Dendritic cell treated with granulocyte-macrophage colony-stimulating factor and Interleukin-4, amounts not matched to agents 40 ng/mL and 50 ng/mL, for 4 days (primary cell): ENCODE measurements around the gene CCL7.

ENCODE experiments used
- H3K27ac Mint-ChIP-seq: one replicate; pipeline ENCODE4 v1.8.0; 2022; ENCODE audit warnings: mild to moderate bottlenecking, mixed read lengths
- H3K27me3 Mint-ChIP-seq: one replicate; pipeline ENCODE4 v1.8.0; 2022; ENCODE audit warnings: mild to moderate bottlenecking, mixed read lengths
- H3K36me3 Mint-ChIP-seq: one replicate; pipeline ENCODE4 v1.8.0; 2022; ENCODE audit warnings: low read depth, mixed read lengths
- H3K4me1 Mint-ChIP-seq: one replicate; pipeline ENCODE4 v1.8.0; 2022; ENCODE audit warnings: low read depth, mixed read lengths
- H3K4me3 Mint-ChIP-seq: one replicate; pipeline ENCODE4 v1.8.0; 2022; ENCODE audit warnings: mild to moderate bottlenecking, moderate library complexity, mixed read lengths
- H3K9me3 Mint-ChIP-seq: one replicate; pipeline ENCODE4 v1.8.0; 2022; ENCODE audit warnings: mixed read lengths
- intact Hi-C: fragments of 100-400 bp; cut with micrococcal nuclease; formaldehyde crosslinking; loops from one replicate; pipeline ENCODE4 v1.15.0; 2022

The CCL7 gene

DNA sequence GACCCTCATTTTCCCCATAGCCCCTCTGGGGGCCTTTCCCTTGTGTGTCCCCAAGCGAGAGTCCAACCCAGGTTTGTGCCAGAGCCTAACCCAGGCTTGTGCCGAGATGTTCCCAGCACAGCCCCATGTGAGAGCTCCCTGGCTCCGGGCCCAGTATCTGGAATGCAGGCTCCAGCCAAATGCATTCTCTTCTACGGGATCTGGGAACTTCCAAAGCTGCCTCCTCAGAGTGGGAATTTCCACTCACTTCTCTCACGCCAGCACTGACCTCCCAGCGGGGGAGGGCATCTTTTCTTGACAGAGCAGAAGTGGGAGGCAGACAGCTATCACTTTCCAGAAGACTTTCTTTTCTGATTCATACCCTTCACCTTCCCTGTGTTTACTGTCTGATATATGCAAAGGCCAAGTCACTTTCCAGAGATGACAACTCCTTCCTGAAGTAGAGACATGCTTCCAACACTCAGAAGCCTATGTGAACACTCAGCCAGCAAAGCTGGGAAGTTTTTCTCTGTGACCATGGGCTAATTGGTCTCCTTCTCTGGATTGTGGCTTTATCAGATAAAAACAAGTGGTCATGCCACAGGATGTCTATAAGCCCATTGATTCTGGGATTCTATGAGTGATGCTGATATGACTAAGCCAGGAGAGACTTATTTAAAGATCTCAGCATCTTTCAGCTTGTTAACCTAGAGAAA lies 17.4 kb upstream of the CCL7 start:
- H3K4me3 Mint-ChIP-seq: peak overlapping the region; percentile 26
- intact Hi-C loops: no loop called here
- peaks cover 88% of the 10 kb centered on the region for H3K4me1 Mint-ChIP-seq
- peaks cover 45% of the 10 kb centered on the region for H3K27me3 Mint-ChIP-seq
- no peaks in the 10 kb centered on the region for H3K36me3 Mint-ChIP-seq
- H3K9me3 Mint-ChIP-seq: no peaks in the 10 kb centered on the region
- peak overlapping the region; percentile 77 for H3K27ac Mint-ChIP-seq

DNA sequence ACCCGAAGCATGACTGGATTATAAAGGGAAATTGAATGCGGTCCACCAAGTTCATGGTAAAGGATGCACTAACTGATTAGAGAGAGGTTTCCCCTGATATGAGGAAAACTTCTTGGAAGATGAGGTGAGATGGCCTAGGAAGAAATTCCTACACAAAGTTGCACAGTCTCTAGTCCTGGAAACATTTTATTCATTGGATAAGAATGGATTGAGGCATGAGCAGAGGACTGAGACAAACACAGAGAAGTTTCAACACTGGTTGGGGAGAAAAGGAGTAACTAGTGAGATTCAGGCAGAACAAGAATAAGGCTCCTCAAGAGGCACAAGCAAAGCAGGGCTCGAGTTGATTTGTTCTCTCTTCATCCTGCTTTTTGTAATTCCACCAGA lies 16.9 kb upstream of the CCL7 start:
- Mint-ChIP-seq H3K9me3 (no peaks in the 10 kb centered on the region), H3K36me3 (no peaks in the 10 kb centered on the region), H3K4me3 (no peak overlapping the region), H3K27ac (peak overlapping the region; percentile 77), H3K27me3 (peaks cover 47% of the 10 kb centered on the region), H3K4me1 (peaks cover 83% of the 10 kb centered on the region)
- intact Hi-C loops: no loop called here

DNA sequence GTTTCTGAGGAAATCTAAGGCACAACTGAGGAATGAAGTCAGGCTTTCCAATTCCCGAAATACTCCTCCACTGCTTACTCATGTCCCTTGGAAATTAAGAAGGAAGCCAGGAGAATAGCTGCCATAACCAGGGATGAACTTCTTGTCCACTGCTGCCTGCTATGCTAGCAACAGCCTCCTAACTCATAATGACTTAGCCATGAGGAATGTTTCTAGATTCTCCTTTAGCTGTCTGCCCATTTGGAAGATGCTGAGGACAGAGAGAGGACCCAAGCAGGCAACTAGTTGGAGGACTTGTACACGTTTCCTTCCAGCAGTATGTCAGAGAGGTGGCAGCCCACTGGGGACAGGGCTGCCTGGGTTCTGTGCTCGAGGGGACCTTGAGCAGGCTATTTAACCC lies 15.9 kb upstream of the CCL7 start:
- intact Hi-C loops: no loop called here
- no peaks in the 10 kb centered on the region for H3K9me3 Mint-ChIP-seq
- H3K27me3 Mint-ChIP-seq: peaks cover 55% of the 10 kb centered on the region
- H3K4me3 Mint-ChIP-seq: no peak overlapping the region
- no peak overlapping the region for H3K27ac Mint-ChIP-seq
- H3K4me1 Mint-ChIP-seq: peaks cover 83% of the 10 kb centered on the region
- no peaks in the 10 kb centered on the region for H3K36me3 Mint-ChIP-seq

DNA sequence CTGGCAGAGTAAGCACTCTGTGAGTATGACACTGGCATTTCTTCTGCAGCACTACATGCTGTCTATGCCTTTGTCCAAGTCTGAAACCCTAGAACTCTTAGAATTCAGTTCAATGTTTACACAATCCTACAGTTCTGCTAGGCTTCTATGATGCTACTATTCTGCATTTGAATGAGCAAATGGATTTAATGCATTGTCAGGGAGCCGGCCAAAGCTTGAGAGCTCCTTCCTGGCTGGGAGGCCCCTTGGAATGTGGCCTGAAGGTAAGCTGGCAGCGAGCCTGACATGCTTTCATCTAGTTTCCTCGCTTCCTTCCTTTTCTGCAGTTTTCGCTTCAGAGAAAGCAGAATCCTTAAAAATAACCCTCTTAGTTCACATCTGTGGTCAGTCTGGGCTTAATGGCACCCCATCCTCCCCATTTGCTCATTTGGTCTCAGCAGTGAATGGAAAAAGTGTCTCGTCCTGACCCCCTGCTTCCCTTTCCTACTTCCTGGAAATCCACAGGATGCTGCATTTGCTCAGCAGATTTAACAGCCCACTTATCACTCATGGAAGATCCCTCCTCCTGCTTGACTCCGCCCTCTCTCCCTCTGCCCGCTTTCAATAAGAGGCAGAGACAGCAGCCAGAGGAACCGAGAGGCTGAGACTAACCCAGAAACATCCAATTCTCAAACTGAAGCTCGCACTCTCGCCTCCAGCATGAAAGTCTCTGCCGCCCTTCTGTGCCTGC lies 15.2 kb upstream of the CCL7 start, which contains the start of gene CCL2:
CCL2 (plus strand) TSS at position 635 of the 730 bp plus-strand sequence; CDS start at position 700, 65 bp downstream.
- Mint-ChIP-seq H3K27me3 (peaks cover 56% of the 10 kb centered on the region), H3K36me3 (no peaks in the 10 kb centered on the region), H3K9me3 (no peaks in the 10 kb centered on the region), H3K4me3 (peak within 1 kb of the TSS; percentile 75), H3K4me1 (peaks cover 83% of the 10 kb centered on the region), H3K27ac (peak within 1 kb of the TSS; percentile 85)
- intact Hi-C loops: no loop called here

DNA sequence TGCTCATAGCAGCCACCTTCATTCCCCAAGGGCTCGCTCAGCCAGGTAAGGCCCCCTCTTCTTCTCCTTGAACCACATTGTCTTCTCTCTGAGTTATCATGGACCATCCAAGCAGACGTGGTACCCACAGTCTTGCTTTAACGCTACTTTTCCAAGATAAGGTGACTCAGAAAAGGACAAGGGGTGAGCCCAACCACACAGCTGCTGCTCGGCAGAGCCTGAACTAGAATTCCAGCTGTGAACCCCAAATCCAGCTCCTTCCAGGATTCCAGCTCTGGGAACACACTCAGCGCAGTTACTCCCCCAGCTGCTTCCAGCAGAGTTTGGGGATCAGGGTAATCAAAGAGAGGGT lies 14.7 kb upstream of the CCL7 start:
- peaks cover 57% of the 10 kb centered on the region for H3K27me3 Mint-ChIP-seq
- intact Hi-C loops: no loop called here
- peak overlapping the region; percentile 85 for H3K27ac Mint-ChIP-seq
- no peaks in the 10 kb centered on the region for H3K9me3 Mint-ChIP-seq
- peak overlapping the region; percentile 75 for H3K4me3 Mint-ChIP-seq
- H3K36me3 Mint-ChIP-seq: no peaks in the 10 kb centered on the region
- H3K4me1 Mint-ChIP-seq: peaks cover 78% of the 10 kb centered on the region

DNA sequence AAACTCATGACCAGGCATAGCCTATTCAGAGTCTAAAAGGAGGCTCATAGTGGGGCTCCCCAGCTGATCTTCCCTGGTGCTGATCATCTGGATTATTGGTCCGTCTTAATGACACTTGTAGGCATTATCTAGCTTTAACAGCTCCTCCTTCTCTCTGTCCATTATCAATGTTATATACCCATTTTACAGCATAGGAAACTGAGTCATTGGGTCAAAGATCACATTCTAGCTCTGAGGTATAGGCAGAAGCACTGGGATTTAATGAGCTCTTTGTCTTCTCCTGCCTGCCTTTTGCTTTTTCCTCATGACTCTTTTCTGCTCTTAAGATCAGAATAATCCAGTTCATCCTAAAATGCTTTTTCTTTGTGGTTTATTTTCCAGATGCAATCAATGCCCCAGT lies 14.2 kb upstream of the CCL7 start:
- Mint-ChIP-seq H3K36me3 (no peaks in the 10 kb centered on the region), H3K9me3 (no peaks in the 10 kb centered on the region), H3K27ac (peak overlapping the region; percentile 85), H3K4me3 (peak overlapping the region; percentile 75), H3K4me1 (peaks cover 74% of the 10 kb centered on the region), H3K27me3 (peaks cover 54% of the 10 kb centered on the region)
- intact Hi-C loops: no loop called here

DNA sequence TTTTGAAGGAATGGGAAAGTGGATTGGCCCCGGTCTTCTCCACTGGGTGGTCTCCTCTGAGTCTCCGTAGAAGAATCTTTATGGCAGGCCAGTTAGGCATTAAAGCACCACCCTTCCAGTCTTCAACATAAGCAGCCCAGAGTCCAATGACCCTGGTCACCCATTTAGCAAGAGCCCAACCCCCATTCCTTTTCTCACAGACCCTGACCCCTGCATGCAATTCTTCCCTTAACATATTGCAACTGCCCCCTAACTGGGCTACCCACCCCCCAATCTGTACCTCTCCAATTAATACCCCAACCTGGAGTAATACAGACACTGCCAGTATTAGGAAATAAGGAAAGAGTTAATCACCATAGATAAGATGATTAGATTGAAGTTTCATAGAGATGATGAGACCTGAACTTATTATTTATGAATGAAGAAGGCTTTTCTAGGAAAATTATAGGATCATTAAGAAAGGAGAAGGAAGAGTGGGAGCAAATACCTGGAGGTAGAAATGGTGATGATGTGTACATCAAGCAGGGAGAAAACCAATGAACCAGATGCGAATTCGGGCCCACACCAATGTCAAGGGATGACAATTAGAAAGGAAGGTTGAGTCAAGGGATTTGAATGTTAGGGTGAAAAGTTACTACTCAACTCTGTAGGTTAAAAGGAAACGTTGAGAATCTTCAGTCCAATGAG lies 12.6 kb upstream of the CCL7 start:
- Mint-ChIP-seq H3K4me3 (no peak overlapping the region), H3K4me1 (peaks cover 73% of the 10 kb centered on the region), H3K27me3 (peaks cover 52% of the 10 kb centered on the region), H3K36me3 (no peaks in the 10 kb centered on the region), H3K27ac (no peak overlapping the region), H3K9me3 (no peaks in the 10 kb centered on the region)
- intact Hi-C loops: no loop called here

DNA sequence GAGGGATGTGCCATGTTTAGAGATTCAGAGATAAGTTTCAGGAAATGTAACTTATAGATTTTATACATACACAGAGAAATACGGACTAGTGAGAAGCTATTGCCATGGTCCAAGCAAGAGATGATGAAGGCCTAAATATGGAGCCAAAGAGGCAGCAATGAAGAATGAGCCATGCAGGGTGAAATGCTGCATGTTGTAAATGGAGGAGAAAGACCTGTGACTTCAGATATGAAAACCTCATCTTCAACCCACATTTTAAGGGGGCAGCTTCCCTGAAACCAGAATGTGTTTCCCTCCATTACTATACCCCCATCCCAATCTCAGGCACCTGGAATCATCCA lies 12.1 kb upstream of the CCL7 start:
- intact Hi-C loops: no loop called here
- no peaks in the 10 kb centered on the region for H3K36me3 Mint-ChIP-seq
- H3K4me3 Mint-ChIP-seq: no peak overlapping the region
- H3K4me1 Mint-ChIP-seq: peaks cover 69% of the 10 kb centered on the region
- H3K27me3 Mint-ChIP-seq: peaks cover 50% of the 10 kb centered on the region
- H3K27ac Mint-ChIP-seq: no peak overlapping the region
- no peaks in the 10 kb centered on the region for H3K9me3 Mint-ChIP-seq

DNA sequence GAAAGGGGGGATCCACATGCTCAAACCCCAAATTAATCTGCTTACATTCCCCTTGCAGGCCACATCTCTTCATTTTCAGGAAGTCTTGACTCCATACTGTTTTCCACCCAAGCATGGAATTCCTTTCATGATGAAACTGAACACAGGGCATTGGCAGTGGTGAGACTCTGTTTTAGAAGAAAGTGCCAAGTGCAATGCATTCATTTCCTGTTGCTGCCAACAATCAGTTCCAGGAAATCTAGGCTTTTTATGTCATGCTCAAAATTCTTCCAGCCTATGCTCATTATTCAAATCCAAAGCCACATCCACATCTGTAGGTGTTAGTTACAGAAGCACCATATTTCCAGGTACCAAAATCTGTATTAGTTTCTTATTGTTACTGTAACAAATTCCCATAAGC lies 10.9 kb upstream of the CCL7 start:
- Mint-ChIP-seq H3K36me3 (no peaks in the 10 kb centered on the region), H3K4me1 (peaks cover 61% of the 10 kb centered on the region), H3K27me3 (peaks cover 41% of the 10 kb centered on the region), H3K9me3 (no peaks in the 10 kb centered on the region), H3K27ac (no peak overlapping the region), H3K4me3 (no peak overlapping the region)
- intact Hi-C loops: no loop called here

DNA sequence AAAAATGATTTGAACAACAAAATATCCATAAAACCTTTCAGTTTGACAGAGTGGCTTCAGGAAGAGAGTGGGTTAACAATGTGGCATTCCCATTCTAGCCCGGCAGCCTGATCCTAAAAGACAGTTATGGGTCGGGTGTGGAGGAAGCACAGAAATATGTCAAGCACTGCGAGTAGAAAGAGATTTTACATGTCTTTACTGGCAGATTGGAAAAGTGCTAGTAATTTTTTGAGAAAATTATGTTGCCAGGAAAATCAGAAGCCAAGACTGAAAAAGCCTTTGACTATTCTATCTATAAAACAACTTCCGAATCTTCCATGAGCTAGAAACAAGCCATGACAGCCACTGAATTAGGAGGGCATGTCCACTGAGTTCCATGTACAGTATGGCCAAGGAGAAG lies 9.2 kb upstream of the CCL7 start:
- H3K27me3 Mint-ChIP-seq: peaks cover 38% of the 10 kb centered on the region
- intact Hi-C loops: loop anchor here (5.0 kb wide), 1 partner anchor 41 kb away; no protein-coding TSS in a partner anchor
- peaks cover 57% of the 10 kb centered on the region for H3K4me1 Mint-ChIP-seq
- H3K4me3 Mint-ChIP-seq: no peak overlapping the region
- no peaks in the 10 kb centered on the region for H3K36me3 Mint-ChIP-seq
- H3K9me3 Mint-ChIP-seq: no peaks in the 10 kb centered on the region
- no peak overlapping the region for H3K27ac Mint-ChIP-seq

DNA sequence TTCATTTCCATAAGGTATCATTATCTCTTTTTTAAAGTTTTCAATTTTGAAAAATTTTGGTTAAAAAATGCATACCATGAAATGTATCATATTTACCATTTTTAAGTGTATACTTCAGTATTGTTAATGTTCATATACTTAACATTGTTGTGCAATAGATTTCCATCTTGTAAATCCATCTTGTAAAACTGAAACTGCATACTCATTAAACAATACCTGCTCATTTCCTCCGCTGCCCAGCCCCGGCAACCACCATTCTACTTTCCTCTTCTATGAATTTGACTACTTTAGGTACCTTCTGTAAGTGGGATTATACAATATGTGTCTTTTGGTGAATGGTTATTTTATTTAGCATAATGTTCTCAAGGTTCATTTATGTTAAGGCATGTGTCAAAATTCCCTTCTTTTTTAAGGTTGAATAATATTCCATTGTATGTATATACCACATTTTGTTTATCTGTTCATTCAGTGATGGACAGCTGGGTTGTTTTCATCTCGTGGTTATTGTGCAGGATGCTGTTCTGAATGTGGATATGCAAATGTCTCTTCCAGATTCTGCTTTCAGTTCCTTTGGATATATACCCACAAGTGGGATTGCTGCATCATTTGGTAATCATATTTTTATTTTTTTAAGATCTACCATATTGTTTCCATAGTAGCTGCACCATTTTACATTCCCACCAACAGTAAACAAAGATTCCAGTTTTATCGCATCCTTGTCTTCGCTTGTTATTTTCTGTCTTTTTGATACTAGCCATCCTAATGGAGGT lies 8.3 kb upstream of the CCL7 start:
- no peaks in the 10 kb centered on the region for H3K36me3 Mint-ChIP-seq
- H3K4me1 Mint-ChIP-seq: peaks cover 57% of the 10 kb centered on the region
- intact Hi-C loops: loop anchor here (5.0 kb wide), 1 partner anchor 41 kb away; no protein-coding TSS in a partner anchor
- no peak overlapping the region for H3K27ac Mint-ChIP-seq
- peaks cover 30% of the 10 kb centered on the region for H3K27me3 Mint-ChIP-seq
- no peak overlapping the region for H3K4me3 Mint-ChIP-seq
- H3K9me3 Mint-ChIP-seq: no peaks in the 10 kb centered on the region

DNA sequence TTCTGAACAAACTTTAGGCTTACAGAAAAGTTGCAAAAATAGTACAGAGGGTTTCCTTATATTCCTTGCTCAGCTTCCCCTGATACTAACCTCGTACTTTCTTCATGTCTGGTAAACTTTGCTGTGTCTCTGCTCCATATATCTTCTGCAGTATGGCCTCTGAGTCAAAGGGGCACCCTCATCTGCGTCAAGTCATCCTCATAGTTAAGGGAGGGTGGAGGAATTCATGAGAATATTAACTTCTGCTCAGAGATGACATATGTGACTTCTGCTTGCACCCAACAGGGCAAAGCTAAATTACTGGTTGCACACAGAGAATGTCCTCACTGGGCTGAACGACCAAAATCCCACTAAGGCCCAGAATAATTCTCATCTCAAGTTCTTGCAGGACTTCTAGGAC lies 4.3 kb upstream of the CCL7 start:
- peaks cover 51% of the 10 kb centered on the region for H3K4me1 Mint-ChIP-seq
- H3K27me3 Mint-ChIP-seq: peaks cover 23% of the 10 kb centered on the region
- no peaks in the 10 kb centered on the region for H3K9me3 Mint-ChIP-seq
- H3K36me3 Mint-ChIP-seq: no peaks in the 10 kb centered on the region
- intact Hi-C loops: no loop called here
- H3K4me3 Mint-ChIP-seq: peak overlapping the region; percentile 14
- H3K27ac Mint-ChIP-seq: peak overlapping the region; percentile 82

DNA sequence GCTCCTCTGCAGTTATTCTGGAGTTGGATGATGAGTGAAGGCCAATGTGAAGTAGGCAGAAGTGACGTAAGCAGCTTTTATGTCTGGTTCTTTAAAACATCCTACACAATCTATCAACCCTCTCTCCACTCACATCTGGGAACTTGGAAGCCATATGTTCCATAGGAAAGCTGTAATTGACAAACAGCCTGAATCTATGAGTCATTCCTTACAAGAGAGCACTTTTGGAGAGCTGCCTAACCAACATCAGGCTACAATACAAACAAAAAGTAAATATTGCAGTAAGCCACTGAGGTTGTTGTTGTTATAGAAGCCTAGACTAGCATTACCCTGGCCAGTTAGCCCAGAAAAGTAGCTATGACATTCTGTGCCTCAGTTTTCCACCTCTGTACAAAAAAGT lies 5.9 kb downstream of the CCL7 start:
- intact Hi-C loops: no loop called here
- H3K9me3 Mint-ChIP-seq: no peaks in the 10 kb centered on the region
- H3K4me3 Mint-ChIP-seq: no peak overlapping the region
- H3K4me1 Mint-ChIP-seq: peaks cover 8% of the 10 kb centered on the region
- H3K27ac Mint-ChIP-seq: no peak overlapping the region
- H3K36me3 Mint-ChIP-seq: no peaks in the 10 kb centered on the region
- peaks cover 47% of the 10 kb centered on the region for H3K27me3 Mint-ChIP-seq

DNA sequence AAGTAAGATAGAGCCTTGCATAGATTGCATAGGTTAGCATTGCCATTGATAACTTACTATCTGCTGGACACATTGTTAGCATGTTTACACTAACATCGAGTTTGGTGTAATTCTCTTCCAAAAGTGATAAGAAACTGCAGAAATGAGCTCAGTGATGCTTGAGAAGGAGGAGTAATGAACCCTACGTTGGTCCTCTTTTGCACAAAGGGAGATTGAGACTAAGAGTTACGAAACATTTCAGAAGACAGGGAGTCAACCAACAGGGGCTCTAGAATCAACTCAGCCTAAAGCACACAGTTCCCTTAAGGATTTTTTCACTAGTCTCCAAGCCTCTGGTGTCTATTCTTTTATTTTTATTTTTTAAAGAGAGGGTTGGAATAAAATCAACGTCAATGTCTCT lies 6.8 kb downstream of the CCL7 start:
- peaks cover 49% of the 10 kb centered on the region for H3K27me3 Mint-ChIP-seq
- peaks cover 8% of the 10 kb centered on the region for H3K4me1 Mint-ChIP-seq
- intact Hi-C loops: no loop called here
- no peak overlapping the region for H3K27ac Mint-ChIP-seq
- H3K9me3 Mint-ChIP-seq: no peaks in the 10 kb centered on the region
- H3K4me3 Mint-ChIP-seq: no peak overlapping the region
- H3K36me3 Mint-ChIP-seq: no peaks in the 10 kb centered on the region
